HCT116 (cell line): ENCODE data around the gene HCN2. TPM values are rescaled to one million over a fixed set of nuclear protein-coding genes. Genes with fewer than 3 reads are reported as not detected.
"Not testable (repeated sequence)": the region's sequence is repeated elsewhere in the genome, so short reads cannot be mapped to it uniquely, and the experiment has no call there.

Experiments used
- ATAC-seq: fragments of 200-7000 bp; cut with Tn5 transposase; 2 replicates; pipeline ENCODE4 v1.9.1; 2020; ENCODE audit warnings: mild to moderate bottlenecking, moderate library complexity
- BruUV-seq: library from RNA; stranded (reverse); fragments of 400-500 nt; replicated peaks from 2 replicates; lab custom pipeline; 2021; lab: Mats Ljungman, UMichigan
- CTCF ChIA-PET: fragments of 300-600 bp; sonication (Branson Sonifier 250); formaldehyde crosslinking; loops from one replicate; lab custom pipeline; 2021; ENCODE audit warnings: antibody characterized with exemption; lab: Charles Lee
- POLR2A ChIA-PET: fragments of 300-600, 350-600 bp; sonication (Branson Sonifier 250); formaldehyde crosslinking; loops from one replicate; lab custom pipeline; 2021; ENCODE audit warnings: antibody characterized with exemption; lab: Charles Lee
- RAD21 ChIA-PET, 2 experiments: fragments of 300-600 bp; sonication (Branson Sonifier 250); formaldehyde crosslinking; loops; one replicate each; lab custom pipeline; 2023; ENCODE audit warnings: low total read pairs in 2 of 2; ENCODE audit not compliant: uncharacterized antibody in 2 of 2, unreplicated experiment in 2 of 2, low non-redundant PET in 1 of 2; lab: Charles Lee
- DNase-seq: peaks from one replicate; pipeline ENCODE4 v3.0.0-alpha.2; 2010; ENCODE audit warnings: low read depth, low spot score
- H2AFZ ChIP-seq: fragments of 200-600 bp; shearing (Covaris generic), sonication (generic); 2 replicates; pipeline ENCODE4 v1.6.1; 2017; ENCODE audit warnings: low read depth, mixed run types, mixed read lengths, antibody characterized with exemption, low read length; ENCODE audit not compliant: poor library complexity, severe bottlenecking
- H3K27ac ChIP-seq: 2 replicates; pipeline ENCODE4 v1.5.1; 2012; ENCODE audit warnings: low read depth, low read length
- H3K27me3 ChIP-seq: fragments of 200-600 bp; sonication (generic); 2 replicates; pipeline ENCODE4 v1.6.1; 2016; ENCODE audit warnings: mixed run types, low read length, mixed read lengths; ENCODE audit not compliant: insufficient read depth
- H3K36me3 ChIP-seq, 2 experiments: fragments of 200-500 bp in 1 of 2; fragments of 200-600 bp in 1 of 2; sonication (Bioruptor generic) in 1 of 2; sonication (generic) in 1 of 2; 2 replicates each; pipeline versions ENCODE4 v1.5.1 to v1.6.1; 2014 to 2016; ENCODE audit warnings: low read length in 2 of 2, inconsistent platforms in 1 of 2, mixed read lengths in 1 of 2, mixed run types in 1 of 2; ENCODE audit not compliant: insufficient read depth in 2 of 2, control insufficient read depth in 1 of 2
- H3K4me1 ChIP-seq, 2 experiments: fragments of 200-600 bp in 1 of 2; sonication (generic) in 1 of 2; 2 replicates each; pipeline versions ENCODE4 v1.5.1 to v1.6.1; 2012 to 2017; ENCODE audit warnings: low read length in 2 of 2, inconsistent platforms in 1 of 2, mild to moderate bottlenecking in 1 of 2, mixed read lengths in 1 of 2, mixed run types in 1 of 2, moderate library complexity in 1 of 2; ENCODE audit not compliant: insufficient read depth in 2 of 2, control insufficient read depth in 1 of 2
- H3K4me2 ChIP-seq: fragments of 200-600 bp; sonication (generic); 2 replicates; pipeline ENCODE4 v1.6.1; 2017; ENCODE audit warnings: mixed run types, low read length, mixed read lengths
- H3K4me3 ChIP-seq, 2 experiments: fragments of 200-600 bp in 1 of 2; sonication (generic) in 1 of 2; replicated peaks in 1 of 2; 2 replicates each; pipeline ENCODE4 v1.5.1; 2011 to 2016; ENCODE audit warnings: low read length in 2 of 2, control low read depth in 1 of 2, low read depth in 1 of 2, mild to moderate bottlenecking in 1 of 2, mixed read lengths in 1 of 2, mixed run types in 1 of 2
- H3K79me2 ChIP-seq: fragments of 200-600 bp; sonication (generic); 2 replicates; pipeline ENCODE4 v1.6.1; 2017; ENCODE audit warnings: mild to moderate bottlenecking, mixed run types, low read length, moderate library complexity, mixed read lengths; ENCODE audit not compliant: insufficient read depth
- H3K9ac ChIP-seq: fragments of 200-600 bp; sonication (generic); 2 replicates; pipeline ENCODE4 v1.6.1; 2016; ENCODE audit warnings: low read length, mixed read lengths
- H3K9me2 ChIP-seq: fragments of 200-600 bp; sonication (generic), shearing (Covaris generic); 2 replicates; pipeline ENCODE4 v1.6.1; 2017; ENCODE audit warnings: mixed run types, mild to moderate bottlenecking, moderate library complexity; ENCODE audit not compliant: insufficient read depth
- H3K9me3 ChIP-seq, 2 experiments: fragments of 200-500 bp in 1 of 2; fragments of 200-600 bp in 1 of 2; sonication (Bioruptor generic) in 1 of 2; sonication (generic) in 1 of 2; 2 replicates each; pipeline ENCODE4 v1.6.1; 2014 to 2017; ENCODE audit warnings: low read length in 2 of 2, mixed read lengths in 2 of 2, inconsistent platforms in 1 of 2, low read depth in 1 of 2, mild to moderate bottlenecking in 1 of 2, mixed run types in 1 of 2, moderate library complexity in 1 of 2; ENCODE audit not compliant: control insufficient read depth in 1 of 2, insufficient read depth in 1 of 2
- H4K20me1 ChIP-seq: fragments of 200-600 bp; sonication (generic), shearing (Covaris generic); 2 replicates; pipeline ENCODE4 v1.6.1; 2017; ENCODE audit warnings: mixed run types, mild to moderate bottlenecking, moderate library complexity; ENCODE audit not compliant: insufficient read depth
- CBX3 ChIP-seq: IDR thresholded peaks from 2 replicates; pipeline ENCODE4 v1.6.1; 2012; ENCODE audit warnings: low read depth
- POLR2AphosphoS5 ChIP-seq: IDR thresholded peaks from 2 replicates; pipeline ENCODE4 v1.6.1; 2011; ENCODE audit warnings: mild to moderate bottlenecking, low read depth, low read length, moderate library complexity
- ZNF274 ChIP-seq: fragments of 200-500 bp; sonication (Bioruptor generic); IDR thresholded peaks from 2 replicates; pipeline ENCODE4 v1.6.1; 2014; ENCODE audit warnings: mild to moderate bottlenecking, low read depth, low read length, inconsistent platforms
- intact Hi-C: fragments of 100-400 bp; cut with micrococcal nuclease; formaldehyde crosslinking; loops from 2 replicates; pipeline ENCODE4 v1.10.0; 2022
- total RNA-seq: library from RNA; stranded (reverse); gene quantifications from one replicate; pipeline ENCODE4 v1.2.1, GENCODE V29; 2021; ENCODE audit not compliant: unreplicated experiment
- TF ChIP-seq, protein P1 (sequence below), 3 experiments: fragments of 200-600 bp in 1 of 3; sonication (generic) in 1 of 3; IDR thresholded peaks in 2 of 3; conservative IDR thresholded peaks in 1 of 3; 2 replicates each; pipeline ENCODE4 v1.5.1; 2012 to 2017; ENCODE audit warnings: low read depth in 2 of 3, low read length in 2 of 3, antibody characterized with exemption in 1 of 3, borderline replicate concordance in 1 of 3, control low read depth in 1 of 3, mild to moderate bottlenecking in 1 of 3, mixed read lengths in 1 of 3, mixed run types in 1 of 3, moderate library complexity in 1 of 3; ENCODE audit not compliant: insufficient read depth in 1 of 3

Gene HCN2
- total RNA-seq, 1 experiment from 2014 or later, result 2.4 TPM

DNA sequence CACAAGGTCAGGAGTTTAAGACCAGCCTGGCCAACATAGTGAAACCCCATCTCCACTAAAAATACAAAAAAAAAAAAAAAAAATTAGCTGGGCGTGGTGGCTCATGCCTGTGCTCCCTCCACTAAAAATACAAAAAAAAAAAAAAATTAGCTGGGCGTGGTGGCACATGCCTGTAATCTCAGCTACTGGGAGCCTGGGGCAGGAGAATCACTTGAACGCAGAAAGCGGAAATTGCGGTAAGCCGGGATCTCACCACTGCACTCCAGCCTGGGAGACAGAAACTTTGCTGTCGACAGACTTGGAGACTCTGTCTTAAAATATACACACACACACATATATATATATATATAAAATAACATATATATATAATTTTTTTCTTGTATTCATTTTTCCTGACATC is 36.9 kb downstream of the HCN2 start:
- ATAC-seq, result not testable (repeated sequence)

DNA sequence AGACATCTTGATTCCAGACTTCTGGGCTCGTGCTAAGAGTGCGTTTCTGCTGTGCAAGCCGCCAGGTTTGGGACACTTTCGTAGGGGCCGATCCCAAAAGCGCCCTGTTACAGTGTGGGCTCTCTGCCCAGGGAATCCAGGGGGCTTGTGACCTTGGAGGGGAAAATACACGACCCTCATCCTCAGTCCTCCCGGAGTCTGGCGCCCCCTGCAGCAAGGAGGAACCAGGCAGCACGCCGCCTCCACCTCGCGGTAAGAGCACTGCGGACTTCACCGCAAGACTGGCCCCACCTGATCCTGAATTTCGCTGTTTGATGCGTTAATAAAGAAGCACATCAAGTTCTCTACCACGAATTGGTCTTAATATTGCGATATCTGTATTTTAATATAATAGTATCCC is 38.5 kb downstream of the HCN2 start:
- H3K27me3 ChIP-seq, result no peaks in the 10 kb centered on the region
- no peak overlapping the region for H3K4me2 ChIP-seq
- H3K36me3 ChIP-seq, result peaks cover 11 to 51% of the 10 kb centered on the region in 2 experiments
- BruUV-seq, result no TSS peak
- TF ChIP-seq, protein P1, sequence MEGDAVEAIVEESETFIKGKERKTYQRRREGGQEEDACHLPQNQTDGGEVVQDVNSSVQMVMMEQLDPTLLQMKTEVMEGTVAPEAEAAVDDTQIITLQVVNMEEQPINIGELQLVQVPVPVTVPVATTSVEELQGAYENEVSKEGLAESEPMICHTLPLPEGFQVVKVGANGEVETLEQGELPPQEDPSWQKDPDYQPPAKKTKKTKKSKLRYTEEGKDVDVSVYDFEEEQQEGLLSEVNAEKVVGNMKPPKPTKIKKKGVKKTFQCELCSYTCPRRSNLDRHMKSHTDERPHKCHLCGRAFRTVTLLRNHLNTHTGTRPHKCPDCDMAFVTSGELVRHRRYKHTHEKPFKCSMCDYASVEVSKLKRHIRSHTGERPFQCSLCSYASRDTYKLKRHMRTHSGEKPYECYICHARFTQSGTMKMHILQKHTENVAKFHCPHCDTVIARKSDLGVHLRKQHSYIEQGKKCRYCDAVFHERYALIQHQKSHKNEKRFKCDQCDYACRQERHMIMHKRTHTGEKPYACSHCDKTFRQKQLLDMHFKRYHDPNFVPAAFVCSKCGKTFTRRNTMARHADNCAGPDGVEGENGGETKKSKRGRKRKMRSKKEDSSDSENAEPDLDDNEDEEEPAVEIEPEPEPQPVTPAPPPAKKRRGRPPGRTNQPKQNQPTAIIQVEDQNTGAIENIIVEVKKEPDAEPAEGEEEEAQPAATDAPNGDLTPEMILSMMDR (IDR thresholded peaks at IDR 0.05 in 2 of 3, conservative IDR thresholded peaks at IDR 0.05 in 1 of 3; ENCODE audit: borderline replicate concordance in 1 of 3, insufficient read depth in 1 of 3, low read depth in 2 of 3, low read length in 2 of 3), result peak in 2 of 3 experiments; percentile 61 to 62; a peak in 5 of 6 replicates
- TF ChIP-seq POLR2AphosphoS5 (no peak), CBX3 (no peak), ZNF274 (no peak)
- TF ChIP-seq, all 23 proteins: peak for 1
- H3K4me3 ChIP-seq, result no peak overlapping the region
- H3K9me3 ChIP-seq, result no peaks in the 10 kb centered on the region
- ChIA-PET CTCF (no interaction called here), RAD21 (no interaction called here), POLR2A (no interaction called here)
- no peaks in the 10 kb centered on the region for H4K20me1 ChIP-seq
- peaks cover 57% of the 10 kb centered on the region for H3K79me2 ChIP-seq
- intact Hi-C loops, result no loop called here
- H3K27ac ChIP-seq, result no peak overlapping the region
- peaks cover 9 to 29% of the 10 kb centered on the region in 2 experiments; a peak in 3 of 4 replicates for H3K4me1 ChIP-seq
- no peak for DNase-seq
- no peak for ATAC-seq
- no peak overlapping the region for H2AFZ ChIP-seq
- H3K9me2 ChIP-seq, result no peaks in the 10 kb centered on the region
- no peak overlapping the region for H3K9ac ChIP-seq

More for the DNA sequence above, 36.9 kb downstream of the HCN2 start:
- Histone ChIP-seq H3K79me2 (peaks cover 41% of the 10 kb centered on the region), H3K36me3 (peaks cover 11 to 58% of the 10 kb centered on the region in 2 experiments), H3K4me1 (peaks cover 4 to 21% of the 10 kb centered on the region in 2 experiments; a peak in 3 of 4 replicates)
- POLR2A ChIA-PET, H3K9me2 ChIP-seq, BruUV-seq, H2AFZ ChIP-seq, intact Hi-C loops, H4K20me1 ChIP-seq, H3K4me2 ChIP-seq, H3K9ac ChIP-seq, DNase-seq, H3K4me3 ChIP-seq, H3K27ac ChIP-seq, H3K9me3 ChIP-seq, H3K27me3 ChIP-seq: not testable (repeated sequence)
- CTCF ChIA-PET, result interaction anchor here (0.6 kb wide), 1 partner anchor 97 kb away, joined by 3 read pairs; no protein-coding TSS in a partner anchor
- RAD21 ChIA-PET, result interaction anchor here (0.7 kb wide), 3 partner anchors 15 to 105 kb away, joined by 3 to 4 read pairs (median 3); no protein-coding TSS in a partner anchor

DNA sequence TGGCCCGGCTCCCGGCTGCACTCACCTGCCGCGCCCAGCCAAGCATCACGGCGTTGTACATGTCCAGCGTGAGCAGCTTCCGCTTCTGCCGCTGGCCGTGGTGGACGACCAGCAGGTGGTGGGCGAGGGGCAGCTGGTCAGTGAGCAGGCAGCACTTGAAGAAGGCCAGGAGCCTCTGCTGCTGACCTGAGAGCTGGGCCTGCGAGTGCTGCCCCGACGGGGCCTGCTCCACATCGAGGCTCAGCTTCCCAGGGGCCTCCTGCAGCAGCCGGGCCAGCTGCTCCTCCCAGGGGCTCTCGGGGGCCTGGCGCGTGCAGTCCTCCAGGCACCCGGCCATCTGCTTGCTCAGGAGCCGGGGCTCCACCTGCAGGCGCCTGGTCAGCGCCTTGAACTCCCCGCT is 39.8 kb downstream of the HCN2 start:
- RAD21 ChIA-PET, H3K9me2 ChIP-seq, H2AFZ ChIP-seq, H3K4me2 ChIP-seq, CTCF ChIA-PET, H3K4me3 ChIP-seq, H3K27ac ChIP-seq, DNase-seq, H3K9ac ChIP-seq, POLR2A ChIA-PET, ATAC-seq, H3K27me3 ChIP-seq, intact Hi-C loops, BruUV-seq, H4K20me1 ChIP-seq, H3K9me3 ChIP-seq: not testable (repeated sequence)
- Histone ChIP-seq H3K36me3 (peaks cover 11 to 48% of the 10 kb centered on the region in 2 experiments), H3K4me1 (peaks cover 8 to 25% of the 10 kb centered on the region in 2 experiments; a peak in 3 of 4 replicates), H3K79me2 (peaks cover 58% of the 10 kb centered on the region)
